Keratinocyte (primary cell): ENCODE measurements around the gene LRP1B. TPM values are rescaled to one million over a fixed set of nuclear protein-coding genes. Genes with fewer than 3 reads are reported as not detected.

Experiments used
- DNase-seq: peaks from one replicate; pipeline ENCODE4 v3.0.0-alpha.2; 2011; ENCODE audit warnings: low read depth, missing footprints, low spot score
- FAIRE-seq: peaks from 2 replicates; lab custom pipeline; 2011; peaks lifted over from hg19 to GRCh38; lab: Jason Lieb, UNC
- H2AFZ ChIP-seq: 2 replicates; pipeline ENCODE4 v1.6.0; 2012; ENCODE audit warnings: low read length, control low read depth, inconsistent platforms; ENCODE audit not compliant: control insufficient read depth
- H3K27ac ChIP-seq: 2 replicates; pipeline ENCODE4 v1.5.1; 2011; ENCODE audit warnings: low read length; ENCODE audit not compliant: control insufficient read depth, insufficient read depth
- H3K27me3 ChIP-seq: 3 replicates; pipeline ENCODE4 v1.6.0; 2011; ENCODE audit warnings: low read length; ENCODE audit not compliant: control insufficient read depth, insufficient read depth; ENCODE audit errors: extremely low read depth
- H3K36me3 ChIP-seq, 2 experiments: 2 replicates in 1 of 2; 3 replicates in 1 of 2; pipeline ENCODE4 v1.5.1; 2011; ENCODE audit warnings: low read length in 2 of 2, mild to moderate bottlenecking in 1 of 2; ENCODE audit not compliant: control insufficient read depth in 2 of 2, insufficient read depth in 2 of 2; ENCODE audit errors: extremely low read depth in 1 of 2
- H3K4me1 ChIP-seq: 3 replicates; pipeline ENCODE4 v1.5.1; 2011; ENCODE audit warnings: low read length; ENCODE audit not compliant: control insufficient read depth, insufficient read depth; ENCODE audit errors: extremely low read depth
- H3K4me2 ChIP-seq: 3 replicates; pipeline ENCODE4 v1.6.0; 2011; ENCODE audit warnings: low read depth, low read length; ENCODE audit not compliant: control insufficient read depth, insufficient read depth; ENCODE audit errors: extremely low read depth
- H3K4me3 ChIP-seq, 3 experiments: fragments of 200-600 bp in 1 of 3; sonication (generic) in 1 of 3; 2 replicates in 2 of 3; 3 replicates in 1 of 3; pipeline ENCODE4 v1.5.1; 2011 to 2016; ENCODE audit warnings: low read length in 3 of 3, mild to moderate bottlenecking in 3 of 3, control low read depth in 2 of 3, inconsistent platforms in 1 of 3, low read depth in 1 of 3, mixed read lengths in 1 of 3, mixed run types in 1 of 3, moderate library complexity in 1 of 3; ENCODE audit not compliant: control insufficient read depth in 2 of 3, insufficient read depth in 2 of 3; ENCODE audit errors: extremely low read depth in 1 of 3
- H3K79me2 ChIP-seq: 2 replicates; pipeline ENCODE4 v1.6.0; 2012; ENCODE audit warnings: low read length; ENCODE audit not compliant: control insufficient read depth, insufficient read depth
- H3K9ac ChIP-seq: 3 replicates; pipeline ENCODE4 v1.6.0; 2011; ENCODE audit warnings: low read length; ENCODE audit not compliant: control insufficient read depth, insufficient read depth; ENCODE audit errors: extremely low read depth
- H3K9me1 ChIP-seq: 3 replicates; pipeline ENCODE4 v1.6.0; 2011; ENCODE audit warnings: low read length; ENCODE audit not compliant: control insufficient read depth, insufficient read depth; ENCODE audit errors: extremely low read depth
- H3K9me3 ChIP-seq: 2 replicates; pipeline ENCODE4 v1.5.1; 2012; ENCODE audit warnings: low read depth, low read length; ENCODE audit not compliant: control insufficient read depth
- H4K20me1 ChIP-seq: 3 replicates; pipeline ENCODE4 v1.6.0; 2011; ENCODE audit warnings: low read length; ENCODE audit not compliant: control insufficient read depth, insufficient read depth; ENCODE audit errors: extremely low read depth
- EZH2 ChIP-seq: IDR thresholded peaks from one replicate; pipeline ENCODE4 v1.6.1; 2012; ENCODE audit warnings: inconsistent platforms, mild to moderate bottlenecking, low read length, moderate library complexity
- dilution Hi-C: fragments of 300-500 bp; cut with MboI; formaldehyde crosslinking; loops from one replicate; pipeline ENCODE4 v1.7.0; 2020; ENCODE audit warnings: low sequenced_read_pairs; ENCODE audit not compliant: extremely low pct_ligation_motif_present
- polyA plus RNA-seq, 5 experiments: library from polyadenylated mRNA; depleted of rRNA in 3 of 5; stranded (reverse) in 3 of 5; stranded (forward) in 1 of 5; unstranded in 1 of 5; fragments of >200 nt; gene quantifications; 1 replicate in 1 of 5; 2 replicates in 3 of 5; 3 replicates in 1 of 5; pipeline versions ENCODE4 v1.2.1 to v1.2.3, GENCODE V29; 2011 to 2012; ENCODE audit warnings: missing spikeins in 2 of 5, low read depth in 1 of 5, low replicate concordance in 1 of 5
- TF ChIP-seq, protein P1 (sequence below), 3 experiments: IDR thresholded peaks in 1 of 3; conservative IDR thresholded peaks in 1 of 3; optimal IDR thresholded peaks in 1 of 3; 2 replicates in 2 of 3; 3 replicates in 1 of 3; pipeline versions ENCODE3 to v1.5.1; 2011; ENCODE audit warnings: low read length in 3 of 3, mild to moderate bottlenecking in 3 of 3, moderate library complexity in 2 of 3, control low read depth in 1 of 3, inconsistent platforms in 1 of 3; ENCODE audit not compliant: insufficient read depth in 2 of 3; ENCODE audit errors: extremely low read depth in 1 of 3

LRP1B gene
- polyA plus RNA-seq, 1 donor (not counting 4 experiments of a cell fraction or from before 2014, with no cell fraction given): not detected

DNA sequence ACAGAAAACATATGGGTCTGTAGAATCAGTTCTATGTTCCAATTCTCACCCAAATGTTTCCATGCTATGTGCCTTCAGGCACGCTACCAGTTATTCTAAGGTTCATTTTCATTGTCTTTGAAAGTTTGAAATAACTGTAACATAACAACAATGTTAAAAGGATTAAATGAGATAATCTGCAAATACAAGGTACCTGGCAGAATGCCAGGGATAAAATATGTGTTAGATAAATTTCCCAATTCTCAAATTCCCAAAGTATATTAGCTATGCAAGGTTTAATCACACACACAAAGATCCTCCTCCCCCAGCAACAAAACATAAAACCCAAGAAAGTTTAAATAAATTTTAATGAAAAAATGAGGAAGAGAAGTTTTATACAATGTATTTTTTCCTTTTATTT is 261.2 kb downstream of the LRP1B start:
- Histone ChIP-seq H4K20me1 (no peaks in the 10 kb centered on the region), H3K79me2 (no peaks in the 10 kb centered on the region), H3K4me3 (no peak overlapping the region), H2AFZ (no peak overlapping the region), H3K4me1 (no peaks in the 10 kb centered on the region), H3K9me1 (no peaks in the 10 kb centered on the region), H3K9me3 (no peaks in the 10 kb centered on the region), H3K36me3 (no peaks in the 10 kb centered on the region), H3K27me3 (no peaks in the 10 kb centered on the region), H3K9ac (no peak overlapping the region), H3K27ac (no peak overlapping the region), H3K4me2 (no peak overlapping the region)
- TF ChIP-seq EZH2: no peak
- TF ChIP-seq, protein P1, sequence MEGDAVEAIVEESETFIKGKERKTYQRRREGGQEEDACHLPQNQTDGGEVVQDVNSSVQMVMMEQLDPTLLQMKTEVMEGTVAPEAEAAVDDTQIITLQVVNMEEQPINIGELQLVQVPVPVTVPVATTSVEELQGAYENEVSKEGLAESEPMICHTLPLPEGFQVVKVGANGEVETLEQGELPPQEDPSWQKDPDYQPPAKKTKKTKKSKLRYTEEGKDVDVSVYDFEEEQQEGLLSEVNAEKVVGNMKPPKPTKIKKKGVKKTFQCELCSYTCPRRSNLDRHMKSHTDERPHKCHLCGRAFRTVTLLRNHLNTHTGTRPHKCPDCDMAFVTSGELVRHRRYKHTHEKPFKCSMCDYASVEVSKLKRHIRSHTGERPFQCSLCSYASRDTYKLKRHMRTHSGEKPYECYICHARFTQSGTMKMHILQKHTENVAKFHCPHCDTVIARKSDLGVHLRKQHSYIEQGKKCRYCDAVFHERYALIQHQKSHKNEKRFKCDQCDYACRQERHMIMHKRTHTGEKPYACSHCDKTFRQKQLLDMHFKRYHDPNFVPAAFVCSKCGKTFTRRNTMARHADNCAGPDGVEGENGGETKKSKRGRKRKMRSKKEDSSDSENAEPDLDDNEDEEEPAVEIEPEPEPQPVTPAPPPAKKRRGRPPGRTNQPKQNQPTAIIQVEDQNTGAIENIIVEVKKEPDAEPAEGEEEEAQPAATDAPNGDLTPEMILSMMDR (optimal IDR thresholded peaks at IDR 0.05 in 1 of 3, IDR thresholded peaks at IDR 0.05 in 1 of 3, conservative IDR thresholded peaks at IDR 0.05 in 1 of 3; ENCODE audit: extremely low read depth in 1 of 3, insufficient read depth in 2 of 3, low read length in 3 of 3): no peak
- dilution Hi-C loops: no loop called here
- FAIRE-seq (no peak), DNase-seq (no peak)

DNA sequence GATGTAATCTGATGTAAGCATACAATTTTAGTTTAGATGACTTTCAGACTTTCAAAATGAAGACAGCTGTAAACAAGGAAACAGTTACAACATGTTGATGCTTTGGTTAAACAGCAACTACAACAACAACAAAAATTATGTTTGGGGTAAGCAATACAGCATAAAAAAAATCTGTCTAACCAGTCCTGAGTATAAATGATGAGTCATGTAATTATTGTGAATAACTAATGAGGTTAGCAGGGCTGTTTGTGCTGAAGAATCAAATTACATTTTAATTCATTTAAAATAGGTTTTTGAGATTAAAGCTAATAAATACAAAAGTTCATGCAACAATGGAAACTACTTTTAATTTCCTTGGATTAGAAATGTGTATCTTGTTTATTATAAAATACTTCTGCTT is 266.9 kb downstream of the LRP1B start:
- no peak overlapping the region for H3K9ac ChIP-seq
- no peaks in the 10 kb centered on the region for H3K9me3 ChIP-seq
- FAIRE-seq (no peak), DNase-seq (no peak)
- H4K20me1 ChIP-seq: no peaks in the 10 kb centered on the region
- no peaks in the 10 kb centered on the region for H3K9me1 ChIP-seq
- no peaks in the 10 kb centered on the region for H3K79me2 ChIP-seq
- no peak overlapping the region for H3K4me2 ChIP-seq
- no peaks in the 10 kb centered on the region for H3K36me3 ChIP-seq
- dilution Hi-C loops: no loop called here
- H3K4me3 ChIP-seq: no peak overlapping the region
- H2AFZ ChIP-seq: no peak overlapping the region
- TF ChIP-seq EZH2: no peak
- TF ChIP-seq, protein P1 (optimal IDR thresholded peaks at IDR 0.05 in 1 of 3, IDR thresholded peaks at IDR 0.05 in 1 of 3, conservative IDR thresholded peaks at IDR 0.05 in 1 of 3; ENCODE audit: extremely low read depth in 1 of 3, insufficient read depth in 2 of 3, low read length in 3 of 3): no peak
- H3K27ac ChIP-seq: no peak overlapping the region
- H3K27me3 ChIP-seq: no peaks in the 10 kb centered on the region
- H3K4me1 ChIP-seq: no peaks in the 10 kb centered on the region
